Activated B cell treated with CpG ODN at 0.5 μM for 24 hours (primary cell): ENCODE data around the gene SNCB. TPM values are rescaled to one million over a fixed set of nuclear protein-coding genes. Genes with fewer than 3 reads are reported as not detected.

ENCODE experiments used
- ATAC-seq: fragments of 200-7000 bp; cut with Tn5 transposase; one replicate; pipeline ENCODE4 v1.10.0; 2021; ENCODE audit warnings: low read depth, mild to moderate bottlenecking, moderate library complexity
- CTCF ChIA-PET: fragments of 350-600 bp; sonication (Branson Sonifier 250); formaldehyde crosslinking; loops from one replicate; lab custom pipeline; 2021; ENCODE audit warnings: antibody characterized with exemption; lab: Charles Lee
- POLR2A ChIA-PET: fragments of 350-600 bp; sonication (Branson Sonifier 250); formaldehyde crosslinking; loops from one replicate; lab custom pipeline; 2021; ENCODE audit warnings: antibody characterized with exemption; lab: Charles Lee
- DNase-seq: peaks from one replicate; pipeline ENCODE4 v3.0.0; 2022
- H3K27ac Mint-ChIP-seq: one replicate; pipeline ENCODE4 v1.8.0; 2020; ENCODE audit warnings: mixed read lengths
- H3K27me3 Mint-ChIP-seq: one replicate; pipeline ENCODE4 v1.8.0; 2021; ENCODE audit warnings: mixed read lengths
- H3K36me3 Mint-ChIP-seq: one replicate; pipeline ENCODE4 v1.8.0; 2021; ENCODE audit warnings: low read depth, mixed read lengths
- H3K4me1 Mint-ChIP-seq: one replicate; pipeline ENCODE4 v1.8.0; 2021; ENCODE audit warnings: mixed read lengths
- H3K4me3 Mint-ChIP-seq: one replicate; pipeline ENCODE4 v1.8.0; 2020; ENCODE audit warnings: mild to moderate bottlenecking, mixed read lengths
- H3K9me3 Mint-ChIP-seq: one replicate; pipeline ENCODE4 v1.8.0; 2020; ENCODE audit warnings: mixed read lengths
- intact Hi-C: fragments of 100-400 bp; cut with micrococcal nuclease; formaldehyde crosslinking; loops from one replicate; pipeline ENCODE4 v1.15.1; 2024
- total RNA-seq: library from RNA; stranded (reverse); gene quantifications from 2 replicates; pipeline ENCODE4 v1.2.3, GENCODE V29; 2022
- TF ChIP-seq, protein P1 (sequence below): fragments of 200-600 bp; IDR thresholded peaks from one replicate; pipeline ENCODE4 v1.8.0; 2022; ENCODE audit warnings: antibody characterized with exemption, mild to moderate bottlenecking

The SNCB gene
- total RNA-seq: 0.17 TPM in 1 of 2 replicates, not detected in the other

DNA sequence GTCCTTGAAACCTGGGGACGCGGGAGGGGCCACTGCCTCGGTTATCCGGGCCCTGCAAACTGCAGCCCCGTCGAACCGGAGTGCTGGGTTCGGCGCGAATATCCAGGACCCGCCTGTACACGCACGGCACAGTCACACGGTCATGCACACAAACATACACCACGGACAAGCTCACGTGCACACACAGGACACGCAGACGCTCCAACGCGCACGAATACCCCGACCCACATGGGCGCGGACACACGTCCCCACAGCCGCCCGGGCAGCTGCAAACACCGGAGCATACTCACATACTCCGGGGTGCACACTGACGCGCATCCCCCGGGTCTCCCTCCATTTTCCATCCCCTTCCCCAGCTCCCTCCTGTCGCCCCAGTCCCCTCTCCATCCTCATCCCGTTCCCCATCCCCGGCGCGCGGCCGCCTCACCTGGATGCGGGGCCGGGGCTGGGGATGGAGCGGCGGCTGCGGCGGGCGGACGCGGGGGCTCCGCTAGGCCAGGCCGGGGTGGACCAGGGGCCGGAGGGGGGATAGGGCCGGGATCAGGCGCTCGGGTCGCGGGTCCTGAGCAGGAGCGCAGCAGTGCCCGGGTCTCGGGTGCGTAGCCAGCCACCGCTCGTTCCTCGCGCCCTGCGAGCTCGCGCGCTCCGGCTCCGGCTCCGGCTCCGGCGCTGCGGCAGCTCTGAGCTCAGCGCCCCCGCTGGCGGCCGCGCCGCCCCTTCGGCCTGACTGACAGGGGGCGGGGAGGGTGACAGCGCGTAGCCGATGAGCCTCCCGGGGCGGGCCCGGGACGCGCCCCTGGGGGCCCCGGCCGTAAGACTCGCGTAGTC is at the start of gene SNCB, which contains the start of gene EIF4E1B:
SNCB (minus strand) TSS at position 682 of the 828 bp plus-strand sequence. CDS start 880 bp downstream, outside the sequence.
EIF4E1B (plus strand) TSS at position 823 of the 828 bp plus-strand sequence. CDS start 12,113 bp downstream, outside the sequence.
- POLR2A ChIA-PET: interaction anchor here (0.6 to 2.7 kb wide), 10 partner anchors 10 to 271 kb away, joined by 3 to 29 read pairs (median 6); partner anchors contain the start of genes RNF44 and TSPAN17
- peak within 1 kb of the TSS; percentile 77 for H3K4me3 Mint-ChIP-seq
- CTCF ChIA-PET: interaction anchor here (1.0 to 2.9 kb wide), 5 partner anchors 9 to 55 kb away, joined by 3 to 15 read pairs (median 4); partner anchors contain the start of gene TSPAN17
- TF ChIP-seq, protein P1, sequence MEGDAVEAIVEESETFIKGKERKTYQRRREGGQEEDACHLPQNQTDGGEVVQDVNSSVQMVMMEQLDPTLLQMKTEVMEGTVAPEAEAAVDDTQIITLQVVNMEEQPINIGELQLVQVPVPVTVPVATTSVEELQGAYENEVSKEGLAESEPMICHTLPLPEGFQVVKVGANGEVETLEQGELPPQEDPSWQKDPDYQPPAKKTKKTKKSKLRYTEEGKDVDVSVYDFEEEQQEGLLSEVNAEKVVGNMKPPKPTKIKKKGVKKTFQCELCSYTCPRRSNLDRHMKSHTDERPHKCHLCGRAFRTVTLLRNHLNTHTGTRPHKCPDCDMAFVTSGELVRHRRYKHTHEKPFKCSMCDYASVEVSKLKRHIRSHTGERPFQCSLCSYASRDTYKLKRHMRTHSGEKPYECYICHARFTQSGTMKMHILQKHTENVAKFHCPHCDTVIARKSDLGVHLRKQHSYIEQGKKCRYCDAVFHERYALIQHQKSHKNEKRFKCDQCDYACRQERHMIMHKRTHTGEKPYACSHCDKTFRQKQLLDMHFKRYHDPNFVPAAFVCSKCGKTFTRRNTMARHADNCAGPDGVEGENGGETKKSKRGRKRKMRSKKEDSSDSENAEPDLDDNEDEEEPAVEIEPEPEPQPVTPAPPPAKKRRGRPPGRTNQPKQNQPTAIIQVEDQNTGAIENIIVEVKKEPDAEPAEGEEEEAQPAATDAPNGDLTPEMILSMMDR: no peak
- no peaks in the 10 kb centered on the region for H3K36me3 Mint-ChIP-seq
- ATAC-seq (peak; percentile 97), DNase-seq (peak; percentile 69)
- H3K27ac Mint-ChIP-seq: no peak within 1 kb of the TSS
- peaks cover 51% of the 10 kb centered on the region for H3K4me1 Mint-ChIP-seq
- H3K9me3 Mint-ChIP-seq: no peaks in the 10 kb centered on the region
- intact Hi-C loops: loop anchor here (1.0 to 5.0 kb wide), 4 partner anchors 11 to 93 kb away; partner anchors contain the start of genes GPRIN1, RNF44 and TSPAN17
- peaks cover 27% of the 10 kb centered on the region for H3K27me3 Mint-ChIP-seq

DNA sequence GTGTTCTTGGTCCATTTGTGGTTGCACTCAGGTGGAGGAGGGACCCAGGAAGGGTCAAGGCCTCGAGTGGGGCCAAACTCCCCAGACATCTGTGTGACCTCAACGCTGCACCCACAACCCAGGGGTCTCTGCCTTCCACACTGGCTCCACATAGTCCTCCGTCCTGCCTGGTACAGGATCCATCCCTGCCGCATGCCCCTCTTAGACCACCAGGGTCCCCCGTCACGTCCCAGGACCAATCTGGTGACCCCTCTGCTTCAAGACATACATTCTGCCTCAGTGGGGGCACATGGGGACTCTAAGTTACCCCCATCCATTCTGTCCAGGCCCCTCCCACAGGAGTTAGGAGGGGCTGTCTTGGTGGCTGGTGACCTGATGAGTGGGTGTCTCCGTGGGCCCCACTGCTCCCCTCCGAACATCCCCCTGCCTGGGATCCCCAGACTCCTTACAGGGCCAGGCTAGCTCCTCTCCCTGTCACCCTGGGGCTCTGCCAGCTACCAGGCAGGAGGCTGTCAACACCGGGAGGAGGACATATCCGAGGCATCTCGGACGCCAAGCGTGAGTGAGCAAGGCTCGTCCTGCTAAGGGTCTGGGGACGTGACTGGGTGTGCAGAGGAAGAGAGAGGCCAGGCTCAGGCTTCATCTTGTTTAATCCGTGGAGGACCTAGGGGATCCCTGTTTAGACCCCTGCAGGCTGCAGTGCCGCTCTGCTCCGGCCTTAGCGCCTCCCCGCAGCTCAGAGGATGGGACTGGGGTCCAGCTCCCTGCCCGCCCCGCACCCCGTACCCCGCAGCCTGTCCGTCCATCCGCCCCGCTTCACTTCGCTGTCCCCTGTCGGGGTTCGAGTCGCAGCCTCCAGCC is 49.3 kb upstream of the SNCB start:
- H3K27ac Mint-ChIP-seq: no peak overlapping the region
- ATAC-seq (no peak), DNase-seq (no peak)
- peaks cover 4% of the 10 kb centered on the region for H3K9me3 Mint-ChIP-seq
- TF ChIP-seq, protein P1: no peak
- intact Hi-C loops: no loop called here
- H3K27me3 Mint-ChIP-seq: peaks cover 53% of the 10 kb centered on the region
- CTCF ChIA-PET: interaction anchor here (1.8 kb wide), 1 partner anchor 19 kb away, joined by 4 read pairs; no protein-coding TSS in a partner anchor
- H3K36me3 Mint-ChIP-seq: no peaks in the 10 kb centered on the region
- H3K4me3 Mint-ChIP-seq: no peak overlapping the region
- POLR2A ChIA-PET: no interaction called here
- peaks cover 2% of the 10 kb centered on the region for H3K4me1 Mint-ChIP-seq

DNA sequence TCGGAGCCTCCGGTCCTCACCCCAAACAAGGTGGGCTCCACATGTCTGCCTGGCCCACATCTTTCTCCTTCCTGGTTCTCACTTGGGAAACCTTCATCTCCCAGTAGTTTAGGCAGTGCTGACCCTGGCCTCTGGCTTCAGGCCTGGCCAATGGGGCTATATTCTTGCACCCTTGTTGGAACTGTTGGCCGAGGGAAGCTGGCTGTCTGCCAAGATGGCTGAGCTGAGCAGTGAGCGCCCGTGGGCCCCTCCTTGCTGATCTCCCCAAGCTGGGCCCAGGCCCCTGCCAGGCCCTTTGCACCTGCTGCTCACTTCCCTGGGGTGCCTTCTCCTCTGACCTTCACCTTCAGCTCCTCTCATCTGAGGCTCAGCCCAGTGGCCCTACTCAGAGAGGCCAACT is 48.2 kb upstream of the SNCB start:
- H3K27ac Mint-ChIP-seq: peak overlapping the region; percentile 21
- TF ChIP-seq, protein P1: no peak
- ATAC-seq (no peak), DNase-seq (no peak)
- no peaks in the 10 kb centered on the region for H3K9me3 Mint-ChIP-seq
- POLR2A ChIA-PET: no interaction called here
- intact Hi-C loops: no loop called here
- no peak overlapping the region for H3K4me3 Mint-ChIP-seq
- H3K36me3 Mint-ChIP-seq: no peaks in the 10 kb centered on the region
- peaks cover 50% of the 10 kb centered on the region for H3K27me3 Mint-ChIP-seq
- peaks cover 2% of the 10 kb centered on the region for H3K4me1 Mint-ChIP-seq
- CTCF ChIA-PET: no interaction called here

DNA sequence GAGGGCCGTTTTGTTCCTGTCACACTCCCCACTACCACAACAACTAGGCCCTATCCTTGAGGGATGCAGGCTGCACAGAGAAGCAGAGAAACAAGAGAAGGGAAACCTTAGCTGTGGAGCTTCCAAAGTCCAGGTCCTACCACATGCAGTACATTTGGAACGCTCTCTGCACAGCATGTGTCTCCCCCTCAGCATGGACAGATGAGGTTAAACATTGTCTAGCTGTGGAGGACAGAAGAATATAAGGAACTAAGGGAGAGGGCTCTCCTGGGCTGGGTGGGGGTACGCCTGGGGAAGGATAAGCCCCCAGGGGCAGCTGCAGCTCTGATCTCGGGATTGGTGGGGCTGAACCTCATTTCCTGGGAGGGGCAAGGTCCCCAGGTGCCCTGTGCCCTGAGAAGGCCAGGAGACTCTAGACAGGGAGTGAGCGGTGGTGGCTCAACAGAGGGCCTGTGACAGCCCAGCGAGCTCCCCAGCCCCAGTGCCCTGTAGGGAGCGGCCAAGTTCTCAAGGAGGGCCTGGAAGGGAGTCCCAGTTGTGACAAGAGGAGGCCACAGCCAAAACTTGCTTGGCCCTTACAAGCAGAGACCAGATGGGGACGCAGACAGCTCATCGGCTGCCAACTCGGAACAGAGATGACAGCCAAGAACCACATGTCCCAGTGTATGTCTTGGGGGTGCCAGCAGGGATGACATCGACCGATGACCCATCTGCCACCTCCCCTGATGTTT is 47.0 kb upstream of the SNCB start:
- Mint-ChIP-seq H3K4me1 (peaks cover 2% of the 10 kb centered on the region), H3K27ac (no peak overlapping the region), H3K4me3 (no peak overlapping the region), H3K27me3 (peaks cover 48% of the 10 kb centered on the region), H3K36me3 (no peaks in the 10 kb centered on the region), H3K9me3 (no peaks in the 10 kb centered on the region)
- CTCF ChIA-PET: interaction anchor here (1.1 kb wide), 1 partner anchor 16 kb away, joined by 6 read pairs; no protein-coding TSS in a partner anchor
- intact Hi-C loops: no loop called here
- POLR2A ChIA-PET: no interaction called here
- ATAC-seq (no peak), DNase-seq (no peak)
- TF ChIP-seq, protein P1: no peak
